ENCODE data around the gene SLC6A6.

SLC6A6 gene

GRCh38 chr3:14368885-14369284 is 33.5 kb upstream of the SLC6A6 start:
- Mint-ChIP-seq H3K4me3 (no peak overlapping the region), H3K27me3 (peaks cover 8% of the 10 kb centered on the region), H3K9me3 (no peaks in the 10 kb centered on the region), H3K27ac (no peak overlapping the region), H3K4me1 (peaks cover 8% of the 10 kb centered on the region)
- no peak for ATAC-seq
- DNase-seq: no peak

GRCh38 chr3:14369675-14370669 is 32.4 kb upstream of the SLC6A6 start:
- no peak overlapping the region for H3K4me3 Mint-ChIP-seq
- ATAC-seq: no peak
- peaks cover 8% of the 10 kb centered on the region for H3K4me1 Mint-ChIP-seq
- DNase-seq: no peak
- peaks cover 8% of the 10 kb centered on the region for H3K27me3 Mint-ChIP-seq
- H3K27ac Mint-ChIP-seq: peak overlapping the region in 1 of 2 donors; percentile 83
- H3K9me3 Mint-ChIP-seq: no peaks in the 10 kb centered on the region

DNA sequence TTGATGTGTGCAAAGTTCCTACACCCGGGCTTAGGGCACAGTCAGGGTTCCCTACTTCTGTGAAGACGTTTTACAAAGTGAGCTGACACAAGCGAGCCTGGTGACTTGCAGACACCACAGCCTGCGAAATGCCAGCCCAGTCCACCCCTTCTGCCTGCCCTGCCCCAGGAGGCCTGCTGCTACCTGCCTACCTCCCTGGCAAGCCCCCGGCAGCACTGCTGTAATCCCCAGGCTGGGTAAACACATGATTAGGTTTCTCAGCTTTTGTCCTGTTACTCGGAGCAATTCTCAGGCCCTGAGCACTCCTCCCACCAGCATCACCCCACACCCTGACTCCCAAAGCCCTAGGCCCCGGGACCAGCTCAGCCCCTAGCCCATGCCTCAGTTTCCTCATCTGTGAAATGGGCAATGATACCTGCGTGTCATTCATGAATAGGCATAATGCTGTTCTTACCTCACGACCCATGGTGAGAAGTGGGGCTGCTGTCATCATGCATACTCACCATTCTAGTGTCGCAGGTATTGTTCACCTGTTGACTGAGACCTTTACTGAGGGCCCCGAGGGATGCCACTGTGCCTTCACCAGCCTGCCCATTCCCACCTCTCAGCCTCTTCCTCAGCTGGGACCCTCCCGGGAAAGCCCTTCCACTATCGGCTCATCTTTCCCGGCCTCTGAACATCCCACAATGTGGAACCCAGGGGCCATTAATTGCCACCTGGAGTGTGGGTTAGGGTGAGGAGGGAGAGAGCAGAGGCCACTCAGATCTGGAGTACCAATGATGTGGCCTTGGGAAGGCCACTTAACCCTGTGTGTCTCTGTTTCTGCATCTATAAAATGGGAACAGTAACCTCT is 31.5 kb upstream of the SLC6A6 start:
- Mint-ChIP-seq H3K27me3 (peaks cover 8% of the 10 kb centered on the region), H3K9me3 (no peaks in the 10 kb centered on the region), H3K4me3 (no peak overlapping the region), H3K4me1 (peaks cover 8% of the 10 kb centered on the region), H3K27ac (no peak overlapping the region)
- ATAC-seq: no peak
- DNase-seq: no peak

DNA sequence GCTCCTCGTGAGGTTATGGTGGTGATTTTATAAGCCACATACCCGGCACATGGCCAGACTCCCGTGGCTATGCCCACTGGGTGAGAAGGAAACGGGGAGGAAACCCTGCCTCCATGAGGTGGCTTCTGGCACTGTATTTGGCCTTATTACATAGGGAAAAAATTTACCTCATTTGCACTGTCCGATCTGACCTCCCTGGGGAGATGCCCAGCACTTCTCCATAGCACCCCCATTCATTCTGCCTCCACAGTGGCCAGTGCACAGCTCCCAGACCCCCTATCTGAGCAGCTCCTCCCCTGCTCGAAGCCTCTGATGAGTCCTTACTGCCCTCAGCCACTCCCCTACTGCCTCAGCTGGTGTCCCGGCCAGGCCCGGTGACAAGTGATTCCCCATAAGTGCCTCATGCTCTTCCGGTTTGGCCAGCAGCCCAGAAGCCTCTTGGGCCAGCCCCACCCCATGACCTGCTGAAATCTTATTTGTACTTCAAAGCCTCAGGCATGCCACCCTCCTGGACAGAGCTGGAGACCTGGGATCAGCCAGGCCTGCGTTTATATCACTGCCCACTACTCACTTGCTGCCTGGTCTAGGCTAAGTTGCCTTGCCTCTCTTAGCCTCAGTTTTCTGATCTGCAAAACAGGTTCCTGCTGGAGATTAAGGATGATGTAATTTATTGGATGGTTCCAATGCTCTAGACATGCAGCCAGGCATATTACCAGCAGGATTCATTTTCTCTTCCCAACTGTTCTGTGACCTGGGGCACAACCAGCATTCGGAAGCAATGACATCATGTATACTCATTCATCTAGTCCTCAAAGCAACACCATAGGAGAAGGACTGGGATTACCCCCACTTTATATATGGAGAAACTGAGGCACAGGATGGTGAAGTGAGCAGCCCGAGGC is 30.6 kb upstream of the SLC6A6 start:
- Mint-ChIP-seq H3K4me1 (peaks cover 12% of the 10 kb centered on the region), H3K4me3 (no peak overlapping the region), H3K9me3 (no peaks in the 10 kb centered on the region), H3K27me3 (peaks cover 8% of the 10 kb centered on the region), H3K27ac (peak overlapping the region in 1 of 2 donors; percentile 61)
- no peak for DNase-seq
- ATAC-seq: peak; percentile 26

GRCh38 chr3:14372587-14372986 is 29.8 kb upstream of the SLC6A6 start:
- Mint-ChIP-seq H3K27me3 (peaks cover 8% of the 10 kb centered on the region), H3K27ac (no peak overlapping the region), H3K9me3 (no peaks in the 10 kb centered on the region), H3K4me3 (no peak overlapping the region), H3K4me1 (peaks cover 19% of the 10 kb centered on the region)
- ATAC-seq: no peak
- DNase-seq: no peak

- DNase-seq: no peak
- ATAC-seq: no peak
- H3K27ac Mint-ChIP-seq: peak overlapping the region; percentile 29 to 64
- H3K9me3 Mint-ChIP-seq: no peaks in the 10 kb centered on the region
- peaks cover 8% of the 10 kb centered on the region for H3K27me3 Mint-ChIP-seq
- H3K4me1 Mint-ChIP-seq: peaks cover 29% of the 10 kb centered on the region
- H3K4me3 Mint-ChIP-seq: no peak overlapping the region
Observed at GRCh38 chr3:14373753-14374376, 28.5 kb upstream of the SLC6A6 start.

GRCh38 chr3:14374444-14374883 is 27.9 kb upstream of the SLC6A6 start:
- no peaks in the 10 kb centered on the region for H3K9me3 Mint-ChIP-seq
- peak overlapping the region; percentile 29 to 44 for H3K27ac Mint-ChIP-seq
- ATAC-seq (no peak), DNase-seq (no peak)
- H3K4me1 Mint-ChIP-seq: peaks cover 29% of the 10 kb centered on the region
- H3K4me3 Mint-ChIP-seq: no peak overlapping the region
- H3K27me3 Mint-ChIP-seq: peaks cover 8% of the 10 kb centered on the region

DNA sequence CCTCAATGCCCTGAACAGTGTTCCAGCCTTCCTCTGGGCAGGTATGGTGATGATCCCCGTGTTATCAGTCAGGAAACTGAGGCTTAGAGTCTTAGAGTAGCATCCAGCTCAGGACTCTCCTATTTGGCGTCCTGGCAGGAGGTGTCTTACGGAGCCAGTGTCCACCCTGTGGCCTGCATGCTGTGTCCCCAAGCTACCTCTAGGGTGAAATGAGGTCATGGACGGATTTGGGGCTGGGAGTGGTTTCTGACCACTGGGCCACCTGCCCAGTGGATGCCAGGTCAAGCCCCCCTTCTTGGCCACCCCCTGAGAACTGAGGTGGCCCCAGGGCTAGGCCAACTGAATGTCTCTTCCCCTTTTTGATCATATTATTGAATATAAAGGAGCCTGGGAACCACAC is 27.2 kb upstream of the SLC6A6 start:
- ATAC-seq (no peak), DNase-seq (no peak)
- peaks cover 8% of the 10 kb centered on the region for H3K27me3 Mint-ChIP-seq
- no peaks in the 10 kb centered on the region for H3K9me3 Mint-ChIP-seq
- no peak overlapping the region for H3K27ac Mint-ChIP-seq
- peaks cover 29% of the 10 kb centered on the region for H3K4me1 Mint-ChIP-seq
- H3K4me3 Mint-ChIP-seq: no peak overlapping the region

- no peaks in the 10 kb centered on the region for H3K9me3 Mint-ChIP-seq
- H3K27ac Mint-ChIP-seq: no peak overlapping the region
- no peak overlapping the region for H3K4me3 Mint-ChIP-seq
- ATAC-seq (no peak), DNase-seq (no peak)
- H3K27me3 Mint-ChIP-seq: peaks cover 6% of the 10 kb centered on the region
- H3K4me1 Mint-ChIP-seq: peaks cover 28% of the 10 kb centered on the region
Observed at GRCh38 chr3:14376348-14377043, 25.9 kb upstream of the SLC6A6 start.

- Mint-ChIP-seq H3K27ac (no peak overlapping the region), H3K4me1 (peaks cover 21% of the 10 kb centered on the region), H3K9me3 (no peaks in the 10 kb centered on the region), H3K4me3 (no peak overlapping the region), H3K27me3 (no peaks in the 10 kb centered on the region)
- ATAC-seq: no peak
- DNase-seq: no peak
Observed at GRCh38 chr3:14377044-14377837, 25.2 kb upstream of the SLC6A6 start.

DNA sequence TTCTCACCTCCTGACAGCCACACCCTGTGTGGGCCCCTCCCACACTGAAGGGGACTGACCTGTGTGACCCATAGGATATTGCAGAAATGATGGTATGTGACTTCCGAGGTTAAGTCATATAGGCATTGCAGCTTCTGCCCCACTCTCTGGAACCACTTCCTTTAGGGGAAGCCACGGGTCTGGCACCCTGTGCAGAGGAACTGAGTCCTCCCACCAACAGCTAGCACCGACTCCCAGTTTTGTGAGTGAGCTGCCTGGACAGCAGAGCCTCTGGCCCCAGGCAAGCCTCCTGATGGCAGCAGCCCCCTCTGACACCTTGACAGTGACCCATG is 24.6 kb upstream of the SLC6A6 start:
- no peaks in the 10 kb centered on the region for H3K9me3 Mint-ChIP-seq
- H3K27ac Mint-ChIP-seq: peak overlapping the region in 1 of 2 donors; percentile 74
- H3K4me1 Mint-ChIP-seq: peaks cover 21% of the 10 kb centered on the region
- ATAC-seq (peak; percentile 98), DNase-seq (peak; percentile 20 to 70)
- no peaks in the 10 kb centered on the region for H3K27me3 Mint-ChIP-seq
- H3K4me3 Mint-ChIP-seq: no peak overlapping the region

- Mint-ChIP-seq H3K4me1 (peaks cover 21% of the 10 kb centered on the region), H3K9me3 (no peaks in the 10 kb centered on the region), H3K4me3 (no peak overlapping the region), H3K27me3 (no peaks in the 10 kb centered on the region), H3K27ac (peak overlapping the region in 1 of 2 donors; percentile 48)
- ATAC-seq (no peak), DNase-seq (no peak)
Observed at GRCh38 chr3:14378415-14378814, 24.0 kb upstream of the SLC6A6 start.

DNA sequence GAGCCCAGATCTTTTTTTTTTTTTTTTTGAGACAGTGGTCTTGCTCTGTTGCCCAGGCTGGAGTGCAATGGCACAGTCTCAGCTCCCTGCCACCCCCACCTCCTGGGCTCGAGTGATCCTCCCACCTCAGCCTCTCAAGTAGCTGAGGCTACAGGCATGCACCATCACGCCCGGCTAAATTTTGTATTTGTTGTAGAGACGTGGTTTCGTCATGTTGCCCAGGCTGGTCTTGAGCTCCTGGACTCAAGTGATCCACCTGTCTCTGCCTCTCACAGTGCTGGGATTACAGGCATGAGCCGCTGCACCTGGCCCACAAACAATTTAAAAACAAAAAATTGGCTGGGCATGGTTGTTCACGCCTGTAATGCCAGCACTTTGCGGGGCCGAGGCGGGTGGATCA is 22.6 kb upstream of the SLC6A6 start:
- ATAC-seq (no peak), DNase-seq (no peak)
- peaks cover 21% of the 10 kb centered on the region for H3K4me1 Mint-ChIP-seq
- H3K27me3 Mint-ChIP-seq: no peaks in the 10 kb centered on the region
- no peak overlapping the region for H3K4me3 Mint-ChIP-seq
- H3K9me3 Mint-ChIP-seq: no peaks in the 10 kb centered on the region
- H3K27ac Mint-ChIP-seq: no peak overlapping the region

DNA sequence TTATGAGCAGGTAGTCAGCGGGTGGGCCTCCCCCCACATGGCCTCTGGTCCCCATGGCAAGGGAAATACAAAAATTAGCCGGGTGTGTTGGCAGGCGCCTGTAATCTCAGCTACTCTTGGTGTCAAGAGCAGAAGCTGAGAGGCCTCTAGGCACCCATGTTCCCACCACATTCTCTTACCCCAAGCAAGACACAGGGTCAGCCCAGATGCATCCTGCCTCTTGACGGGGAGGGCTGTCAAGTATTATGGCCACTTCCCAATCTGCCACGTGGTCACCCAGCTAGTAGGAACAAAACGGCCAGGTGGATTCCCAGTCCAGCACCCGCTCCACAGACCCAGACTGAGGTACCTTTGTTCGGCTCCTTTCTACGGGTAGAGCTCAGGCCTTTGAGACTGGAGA is 16.2 kb upstream of the SLC6A6 start:
- no peak for ATAC-seq
- Mint-ChIP-seq H3K27me3 (no peaks in the 10 kb centered on the region), H3K4me1 (no peaks in the 10 kb centered on the region), H3K4me3 (no peak overlapping the region), H3K9me3 (no peaks in the 10 kb centered on the region), H3K27ac (no peak overlapping the region)
- DNase-seq: no peak
